K562 (cell line): ENCODE measurements around the gene OR9A2. TPM values are rescaled to one million over a fixed set of nuclear protein-coding genes. Genes with fewer than 3 reads are reported as not detected.

Experiments used
- ATAC-seq: fragments of 200-7000 bp; cut with Tn5 transposase; 3 replicates; pipeline ENCODE4 v1.9.1; 2020; ENCODE audit warnings: moderate library complexity
- Bru-seq: library from RNA; stranded (reverse); fragments of 400-500 nt; gene quantifications from one replicate; lab custom pipeline; 2021; lab: Mats Ljungman, UMichigan
- BruChase-seq, 2 experiments: library from RNA; stranded (reverse); fragments of 400-500 nt; gene quantifications; one replicate each; lab custom pipeline; 2021; lab: Mats Ljungman, UMichigan
- BruUV-seq: library from RNA; stranded (reverse); fragments of 400-500 nt; replicated peaks from 2 replicates; lab custom pipeline; 2021; lab: Mats Ljungman, UMichigan
- CTCF ChIA-PET: fragments of 300-600 bp; formaldehyde crosslinking; extraction: SDS; loops from one replicate; lab custom pipeline; 2021; ENCODE audit warnings: low intra/inter-chr PET ratio; lab: Yijun Ruan, JAX
- POLR2A ChIA-PET: fragments of 300-600, 350-650 bp; sonication (Branson Sonifier 250); formaldehyde crosslinking; extraction: SDS; loops from one replicate; lab custom pipeline; 2021; ENCODE audit warnings: antibody characterized with exemption, inconsistent platforms; lab: Yijun Ruan, JAX
- DNase-seq, 4 experiments: peaks; one replicate each; pipeline versions ENCODE4 v3.0.0 to v3.0.0-alpha.2; 2011 to 2018; ENCODE audit warnings: low spot score in 3 of 4, mixed read lengths in 3 of 4; ENCODE audit errors: extremely low read depth in 1 of 4
- FAIRE-seq: peaks from 2 replicates; lab custom pipeline; 2011; peaks lifted over from hg19 to GRCh38; lab: Jason Lieb, UNC
- H2AFZ ChIP-seq: 2 replicates; pipeline ENCODE4 v1.6.0; 2011; ENCODE audit warnings: low read depth, low read length, control low read depth, inconsistent platforms
- H3K27ac ChIP-seq: fragments of 200-600 bp; 3 replicates; pipeline ENCODE4 v1.8.0; 2011; ENCODE audit warnings: low read depth, mild to moderate bottlenecking, control low read depth, inconsistent platforms, low read length, moderate library complexity, mixed read lengths; ENCODE audit errors: extremely low read depth
- H3K27me3 ChIP-seq, 2 experiments: fragments of 300-600 bp in 1 of 2; 2 replicates in 1 of 2; 3 replicates in 1 of 2; pipeline versions ENCODE4 v1.6.0 to v1.8.0; 2011; ENCODE audit warnings: inconsistent platforms in 2 of 2, low read length in 2 of 2, mild to moderate bottlenecking in 1 of 2, mixed read lengths in 1 of 2, moderate library complexity in 1 of 2; ENCODE audit not compliant: control insufficient read depth in 2 of 2, insufficient read depth in 2 of 2
- H3K36me3 ChIP-seq: fragments of 300-600 bp; 3 replicates; pipeline ENCODE4 v1.8.0; 2011; ENCODE audit warnings: mild to moderate bottlenecking, low read length, inconsistent platforms; ENCODE audit not compliant: control insufficient read depth, insufficient read depth
- H3K4me1 ChIP-seq, 2 experiments: fragments of 200-600 bp in 1 of 2; replicated peaks in 1 of 2; 2 replicates in 1 of 2; 3 replicates in 1 of 2; pipeline versions ENCODE4 v1.5.1 to v1.8.0; 2011; ENCODE audit warnings: inconsistent platforms in 2 of 2, low read length in 2 of 2, mild to moderate bottlenecking in 1 of 2, mixed read lengths in 1 of 2, moderate library complexity in 1 of 2; ENCODE audit not compliant: control insufficient read depth in 2 of 2, insufficient read depth in 2 of 2
- H3K4me2 ChIP-seq: 2 replicates; pipeline ENCODE4 v1.6.1; 2011; ENCODE audit warnings: low read length, control low read depth, inconsistent platforms, mixed read lengths; ENCODE audit not compliant: insufficient read depth
- H3K4me3 ChIP-seq: fragments of 200-600 bp; sonication (generic), shearing (Covaris generic); 2 replicates; pipeline ENCODE4 v1.5.1; 2016; ENCODE audit warnings: control low read depth, inconsistent platforms
- H3K79me2 ChIP-seq: fragments of 200-600 bp; 3 replicates; pipeline ENCODE4 v1.8.0; 2011; ENCODE audit warnings: low read length, inconsistent platforms; ENCODE audit not compliant: control insufficient read depth, insufficient read depth
- H3K9ac ChIP-seq, 2 experiments: 2 replicates each; pipeline versions ENCODE4 v1.6.0 to v1.6.1; 2011; ENCODE audit warnings: low read depth in 2 of 2, low read length in 2 of 2, control low read depth in 1 of 2, inconsistent platforms in 1 of 2, mild to moderate bottlenecking in 1 of 2, mixed read lengths in 1 of 2; ENCODE audit not compliant: insufficient read depth in 1 of 2
- H3K9me1 ChIP-seq: one replicate; pipeline ENCODE4 v1.6.0; 2011; ENCODE audit warnings: inconsistent platforms, mild to moderate bottlenecking, low read length, moderate library complexity; ENCODE audit not compliant: control insufficient read depth, insufficient read depth
- H3K9me3 ChIP-seq: replicated peaks from 2 replicates; pipeline ENCODE4 v1.5.1; 2011; ENCODE audit warnings: low read depth, low read length, inconsistent platforms; ENCODE audit not compliant: control insufficient read depth, insufficient read depth
- H4K20me1 ChIP-seq: replicated peaks from 2 replicates; pipeline ENCODE4 v1.6.1; 2011; ENCODE audit warnings: low read length, inconsistent platforms, mixed read lengths; ENCODE audit not compliant: control insufficient read depth, insufficient read depth
- ARNT ChIP-seq, 2 experiments: fragments of 450-650 bp; IDR thresholded peaks; 2 replicates each; pipeline ENCODE4 v1.6.1; 2016; ENCODE audit warnings: mild to moderate bottlenecking in 1 of 2
- EWSR1 ChIP-seq: fragments of 450-650 bp; IDR thresholded peaks from 2 replicates; pipeline ENCODE4 v1.6.1; 2018; ENCODE audit warnings: borderline replicate concordance, mild to moderate bottlenecking, low read depth, moderate library complexity; ENCODE audit not compliant: partially characterized antibody
- IRF2 ChIP-seq: sonication (generic); formaldehyde crosslinking; IDR thresholded peaks from 2 replicates; pipeline ENCODE4 v1.8.1; 2022; ENCODE audit warnings: mild to moderate bottlenecking, missing genetic modification reagents
- JUND ChIP-seq, 2 experiments: IDR thresholded peaks; 2 replicates in 1 of 2; 3 replicates in 1 of 2; pipeline ENCODE4 v1.6.1; 2011; ENCODE audit warnings: borderline replicate concordance in 2 of 2, low read depth in 2 of 2, low read length in 2 of 2, improper control_type of control experiment in 1 of 2, missing biosample characterization in 1 of 2, missing genetic modification characterization in 1 of 2, missing genetic modification reagents in 1 of 2
- PHF20 ChIP-seq: fragments of 450-650 bp; IDR thresholded peaks from 2 replicates; pipeline ENCODE4 v1.6.1; 2018; ENCODE audit not compliant: partially characterized antibody
- POLR2AphosphoS5 ChIP-seq: IDR thresholded peaks from 2 replicates; pipeline ENCODE4 v1.6.1; 2011; ENCODE audit warnings: mild to moderate bottlenecking, low read depth, low read length, moderate library complexity; ENCODE audit not compliant: control insufficient read depth, insufficient read depth
- RBM39 ChIP-seq: fragments of 200-400 bp; formaldehyde crosslinking; optimal IDR thresholded peaks from 2 replicates; pipeline ENCODE3; 2018; ENCODE audit warnings: low read depth, low read length
- SRSF9 ChIP-seq: fragments of 200-400 bp; formaldehyde crosslinking; IDR thresholded peaks from 2 replicates; pipeline ENCODE4 v1.6.1; 2017; ENCODE audit warnings: low read depth, low read length, borderline replicate concordance
- TEAD2 ChIP-seq: fragments of 450-650 bp; IDR thresholded peaks from 2 replicates; pipeline ENCODE4 v1.6.1; 2016; ENCODE audit warnings: missing genetic modification characterization, control low read depth, missing compliant biosample characterization
- ZNF165 ChIP-seq: fragments of 250-450 bp; sonication (Bioruptor Pico); IDR thresholded peaks from 2 replicates; pipeline ENCODE4 v1.4.0; 2020; ENCODE audit warnings: borderline replicate concordance
- ZNF384 ChIP-seq: IDR thresholded peaks from 2 replicates; pipeline ENCODE4 v1.6.1; 2012; ENCODE audit warnings: low read depth, low read length, improper control_type of control experiment
- ZNF76 ChIP-seq: fragments of 250-450 bp; sonication (Bioruptor Pico); IDR thresholded peaks from 2 replicates; pipeline ENCODE4 v1.4.0; 2020; ENCODE audit warnings: mild to moderate bottlenecking, moderate library complexity, borderline replicate concordance
- WGBS: fragments of 100-300 bp; shearing (Covaris generic); methylation state at CpG from one replicate; pipeline ENCODE4 v1.1.6; 2016; ENCODE audit warnings: low coverage, mixed read lengths; ENCODE audit not compliant: insufficient coverage; ENCODE audit errors: missing lambda C conversion rate; 5-methylcytosine and 5-hydroxymethylcytosine counted together
- in situ Hi-C: fragments of 300-500 bp; cut with MboI; formaldehyde crosslinking; loops from 4 replicates; pipeline ENCODE4 v1.15.0; 2018; ENCODE audit warnings: inconsistent platforms, mixed read lengths
- intact Hi-C: fragments of 100-400 bp; cut with micrococcal nuclease; formaldehyde crosslinking; loops from 2 replicates; pipeline ENCODE4 v1.14.2; 2022
- long read RNA-seq, 3 experiments: library from polyadenylated mRNA in 2 of 3; library from RNA in 1 of 3; unstranded in 2 of 3; stranded (forward) in 1 of 3; transcript quantifications; one replicate each; pipeline ENCODE4 v2.0.0, GENCODE V29; 2019 to 2022
- polyA minus RNA-seq, 3 experiments: library from RNA; depleted of rRNA, polyadenylated mRNA; stranded (reverse); fragments of >200 nt; gene quantifications; 2 replicates each; pipeline ENCODE4 v1.2.3, GENCODE V29; 2011
- polyA plus RNA-seq, 8 experiments: library from polyadenylated mRNA; depleted of rRNA in 4 of 8; stranded (reverse) in 5 of 8; unstranded in 3 of 8; fragments of >200 nt; fragmentation: Nextera tagmentation in 2 of 8; fragmentation: Illumina TruSeq in 1 of 8; extraction: Ambion mirVana in 2 of 8; extraction: Trizol in 1 of 8; gene quantifications; 2 replicates each; pipeline versions ENCODE4 v1.2.1 to v1.2.3, GENCODE V29; 2011 to 2014; ENCODE audit warnings: inconsistent platforms in 1 of 8, missing spikeins in 1 of 8
- total RNA-seq, 7 experiments: library from RNA; depleted of rRNA in 6 of 7; stranded (reverse); fragments of >200 nt in 6 of 7; fragmentation: Illumina TruSeq in 2 of 7; extraction: Trizol in 2 of 7; gene quantifications; 2 replicates each; pipeline versions ENCODE4 v1.2.1 to v1.2.3, GENCODE V29; 2011 to 2021; ENCODE audit warnings: low replicate concordance in 1 of 7
- TF ChIP-seq, protein P1 (sequence below), 2 experiments: fragments of 450-650 bp; IDR thresholded peaks; 2 replicates each; pipeline ENCODE4 v1.6.1; 2018; ENCODE audit warnings: mild to moderate bottlenecking in 2 of 2, low read depth in 1 of 2; ENCODE audit not compliant: partially characterized antibody in 2 of 2

The OR9A2 gene, protein sequence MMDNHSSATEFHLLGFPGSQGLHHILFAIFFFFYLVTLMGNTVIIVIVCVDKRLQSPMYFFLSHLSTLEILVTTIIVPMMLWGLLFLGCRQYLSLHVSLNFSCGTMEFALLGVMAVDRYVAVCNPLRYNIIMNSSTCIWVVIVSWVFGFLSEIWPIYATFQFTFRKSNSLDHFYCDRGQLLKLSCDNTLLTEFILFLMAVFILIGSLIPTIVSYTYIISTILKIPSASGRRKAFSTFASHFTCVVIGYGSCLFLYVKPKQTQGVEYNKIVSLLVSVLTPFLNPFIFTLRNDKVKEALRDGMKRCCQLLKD
- 0.39 and 1.4 TPM in 2 replicates for total RNA-seq (2011; cell fraction: chromatin; rRNA removed; ENCODE audit: low replicate concordance)
- 0.39 TPM in 1 of 2 replicates, not detected in the other for total RNA-seq (2011; cell fraction: nucleolus; rRNA removed)
- 1.2 and 2.4 TPM in 2 replicates for total RNA-seq (2011; cell fraction: nucleoplasm; rRNA removed)
- total RNA-seq (2014; rRNA removed) (not detected in 2 replicates), total RNA-seq (2014; rRNA removed; fragmentation: Illumina TruSeq; extraction: Trizol) (not detected in 2 replicates), total RNA-seq (2015; rRNA removed; fragmentation: Illumina TruSeq; extraction: Trizol) (not detected in 2 replicates), total RNA-seq (2021) (not detected in 2 replicates), polyA plus RNA-seq (2011; rRNA removed) (not detected in 2 replicates), polyA plus RNA-seq (2014; fragmentation: Illumina TruSeq; extraction: Trizol) (not detected in 2 replicates), polyA plus RNA-seq (2014; fragmentation: Nextera tagmentation; extraction: Ambion mirVana) (not detected), polyA plus RNA-seq (2014; rRNA removed) (not detected in 2 replicates), polyA minus RNA-seq (2011; rRNA and poly(A)+ RNA removed) (0.21 and 0.45 TPM in 2 replicates), Bru-seq, nascent RNA (percentile 28 among the genes with signal in this experiment), BruChase-seq, experiment 1, labeled RNA remaining after a 2-hour chase (percentile 40 among the genes with signal in this experiment), BruChase-seq, experiment 2, labeled RNA remaining after a 6-hour chase (percentile 35 among the genes with signal in this experiment)
- polyA plus RNA-seq (2011; cell fraction: cytosol; rRNA removed) = not detected in 2 replicates
- 0.30 TPM in 1 of 2 replicates, not detected in the other for polyA plus RNA-seq (2011; cell fraction: nucleus; rRNA removed)
- not detected in 2 replicates for polyA plus RNA-seq (2012)
- polyA minus RNA-seq (2011; cell fraction: cytosol; rRNA and poly(A)+ RNA removed) = not detected in 2 replicates
- polyA minus RNA-seq (2011; cell fraction: nucleus; rRNA and poly(A)+ RNA removed) = 0.67 and 1.4 TPM in 2 replicates
- long read RNA-seq, experiment 1 = 0 reads
- long read RNA-seq, experiment 2 = 0 reads
- long read RNA-seq, experiment 3 = 0 reads

DNA sequence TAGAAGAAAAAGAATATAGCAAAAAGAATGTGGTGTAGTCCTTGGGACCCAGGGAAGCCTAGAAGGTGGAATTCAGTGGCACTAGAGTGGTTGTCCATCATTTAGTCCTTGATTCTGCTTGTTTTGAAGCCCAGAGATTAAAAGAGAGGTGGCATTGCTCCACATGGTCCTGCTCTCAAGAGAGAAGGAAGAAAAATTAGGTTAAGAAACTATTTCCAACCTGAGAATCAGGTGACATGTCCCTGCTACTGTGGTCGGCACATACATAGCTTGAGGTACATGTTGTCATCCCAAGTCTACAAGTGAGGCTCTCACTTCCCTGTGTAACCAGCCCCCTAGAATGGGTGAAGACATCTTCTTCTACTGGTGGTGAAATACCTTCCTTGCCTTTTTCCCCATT lies at the start of gene OR9A2:
Gene OR9A2 (minus strand): TSS at position 101 of the 400 bp plus-strand sequence. CDS start 0 bp downstream, at position 101.
- BruUV-seq = no TSS peak
- no peaks in the 10 kb centered on the region for H3K36me3 ChIP-seq
- CTCF ChIA-PET = no interaction called here
- no peak within 1 kb of the TSS for H3K4me3 ChIP-seq
- H3K27ac ChIP-seq = no peak within 1 kb of the TSS
- no peaks in the 10 kb centered on the region for H3K4me1 ChIP-seq
- H3K27me3 ChIP-seq = peaks cover 8 to 16% of the 10 kb centered on the region in 2 experiments; a peak in 2 of 5 replicates
- in situ Hi-C loops = no loop called here
- WGBS = 0% methylated on average over 1 of the region's 1 CpG
- DNase-seq (peak in 1 of 4 experiments; percentile 3), FAIRE-seq (no peak), ATAC-seq (no peak)
- POLR2A ChIA-PET = no interaction called here
- H2AFZ ChIP-seq = no peak within 1 kb of the TSS
- no peak within 1 kb of the TSS for H3K9ac ChIP-seq
- no peaks in the 10 kb centered on the region for H3K9me3 ChIP-seq
- H3K9me1 ChIP-seq = no peaks in the 10 kb centered on the region
- intact Hi-C loops = no loop called here
- no peaks in the 10 kb centered on the region for H4K20me1 ChIP-seq
- H3K4me2 ChIP-seq = no peak within 1 kb of the TSS
- H3K79me2 ChIP-seq = no peaks in the 10 kb centered on the region
- TF ChIP-seq SRSF9 = no peak
- no peak for TF ChIP-seq IRF2
- no peak for TF ChIP-seq RBM39
- TF ChIP-seq ARNT (IDR thresholded peaks at IDR 0.05) = no peak
- no peak for TF ChIP-seq EWSR1
- TF ChIP-seq TEAD2 (tag) = no peak
- no peak for TF ChIP-seq ZNF76 (CRISPR knock-in tag)
- TF ChIP-seq ZNF165 (CRISPR knock-in tag) = no peak
- TF ChIP-seq, protein P1, sequence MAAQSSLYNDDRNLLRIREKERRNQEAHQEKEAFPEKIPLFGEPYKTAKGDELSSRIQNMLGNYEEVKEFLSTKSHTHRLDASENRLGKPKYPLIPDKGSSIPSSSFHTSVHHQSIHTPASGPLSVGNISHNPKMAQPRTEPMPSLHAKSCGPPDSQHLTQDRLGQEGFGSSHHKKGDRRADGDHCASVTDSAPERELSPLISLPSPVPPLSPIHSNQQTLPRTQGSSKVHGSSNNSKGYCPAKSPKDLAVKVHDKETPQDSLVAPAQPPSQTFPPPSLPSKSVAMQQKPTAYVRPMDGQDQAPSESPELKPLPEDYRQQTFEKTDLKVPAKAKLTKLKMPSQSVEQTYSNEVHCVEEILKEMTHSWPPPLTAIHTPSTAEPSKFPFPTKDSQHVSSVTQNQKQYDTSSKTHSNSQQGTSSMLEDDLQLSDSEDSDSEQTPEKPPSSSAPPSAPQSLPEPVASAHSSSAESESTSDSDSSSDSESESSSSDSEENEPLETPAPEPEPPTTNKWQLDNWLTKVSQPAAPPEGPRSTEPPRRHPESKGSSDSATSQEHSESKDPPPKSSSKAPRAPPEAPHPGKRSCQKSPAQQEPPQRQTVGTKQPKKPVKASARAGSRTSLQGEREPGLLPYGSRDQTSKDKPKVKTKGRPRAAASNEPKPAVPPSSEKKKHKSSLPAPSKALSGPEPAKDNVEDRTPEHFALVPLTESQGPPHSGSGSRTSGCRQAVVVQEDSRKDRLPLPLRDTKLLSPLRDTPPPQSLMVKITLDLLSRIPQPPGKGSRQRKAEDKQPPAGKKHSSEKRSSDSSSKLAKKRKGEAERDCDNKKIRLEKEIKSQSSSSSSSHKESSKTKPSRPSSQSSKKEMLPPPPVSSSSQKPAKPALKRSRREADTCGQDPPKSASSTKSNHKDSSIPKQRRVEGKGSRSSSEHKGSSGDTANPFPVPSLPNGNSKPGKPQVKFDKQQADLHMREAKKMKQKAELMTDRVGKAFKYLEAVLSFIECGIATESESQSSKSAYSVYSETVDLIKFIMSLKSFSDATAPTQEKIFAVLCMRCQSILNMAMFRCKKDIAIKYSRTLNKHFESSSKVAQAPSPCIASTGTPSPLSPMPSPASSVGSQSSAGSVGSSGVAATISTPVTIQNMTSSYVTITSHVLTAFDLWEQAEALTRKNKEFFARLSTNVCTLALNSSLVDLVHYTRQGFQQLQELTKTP (IDR thresholded peaks at IDR 0.05; ENCODE audit: low read depth in 1 of 2, partially characterized antibody in 2 of 2) = no peak
- no peak for TF ChIP-seq PHF20
- TF ChIP-seq JUND (IDR thresholded peaks at IDR 0.05; ENCODE audit: borderline replicate concordance, low read depth, low read length) = no peak
- TF ChIP-seq JUND (tag; IDR thresholded peaks at IDR 0.05; ENCODE audit: borderline replicate concordance, low read depth, low read length) = no peak
- no peak for TF ChIP-seq POLR2AphosphoS5
- no peak for TF ChIP-seq ZNF384
